GM12874 (cell line): ENCODE measurements around the gene COX20.

Source experiments
- TF ChIP-seq, protein P1 (sequence below): IDR thresholded peaks from 2 replicates; pipeline ENCODE4 v1.5.1; 2011; ENCODE audit warnings: low read depth, mild to moderate bottlenecking, control low read depth, low read length, moderate library complexity; ENCODE audit not compliant: insufficient read depth

The COX20 gene

DNA sequence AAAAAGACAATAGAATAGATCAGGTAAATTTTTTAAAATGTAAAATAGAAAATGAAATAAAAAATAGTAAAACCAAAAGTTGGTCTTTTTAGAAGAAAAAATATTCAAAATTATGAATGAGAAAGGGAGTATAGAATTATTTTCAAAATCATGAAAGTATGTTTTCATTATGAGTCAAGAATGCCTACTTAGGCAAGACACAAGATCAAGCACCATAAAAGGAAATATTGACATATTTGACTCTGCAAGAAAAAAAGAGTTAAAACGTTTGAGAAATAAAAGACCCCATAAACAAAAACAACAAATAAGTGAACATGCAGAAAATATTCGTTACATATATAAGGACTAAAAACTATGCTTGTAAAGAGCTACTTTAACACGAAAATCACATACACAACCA lies 4.8 kb upstream of the COX20 start:
- TF ChIP-seq, protein P1, sequence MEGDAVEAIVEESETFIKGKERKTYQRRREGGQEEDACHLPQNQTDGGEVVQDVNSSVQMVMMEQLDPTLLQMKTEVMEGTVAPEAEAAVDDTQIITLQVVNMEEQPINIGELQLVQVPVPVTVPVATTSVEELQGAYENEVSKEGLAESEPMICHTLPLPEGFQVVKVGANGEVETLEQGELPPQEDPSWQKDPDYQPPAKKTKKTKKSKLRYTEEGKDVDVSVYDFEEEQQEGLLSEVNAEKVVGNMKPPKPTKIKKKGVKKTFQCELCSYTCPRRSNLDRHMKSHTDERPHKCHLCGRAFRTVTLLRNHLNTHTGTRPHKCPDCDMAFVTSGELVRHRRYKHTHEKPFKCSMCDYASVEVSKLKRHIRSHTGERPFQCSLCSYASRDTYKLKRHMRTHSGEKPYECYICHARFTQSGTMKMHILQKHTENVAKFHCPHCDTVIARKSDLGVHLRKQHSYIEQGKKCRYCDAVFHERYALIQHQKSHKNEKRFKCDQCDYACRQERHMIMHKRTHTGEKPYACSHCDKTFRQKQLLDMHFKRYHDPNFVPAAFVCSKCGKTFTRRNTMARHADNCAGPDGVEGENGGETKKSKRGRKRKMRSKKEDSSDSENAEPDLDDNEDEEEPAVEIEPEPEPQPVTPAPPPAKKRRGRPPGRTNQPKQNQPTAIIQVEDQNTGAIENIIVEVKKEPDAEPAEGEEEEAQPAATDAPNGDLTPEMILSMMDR = no peak

DNA sequence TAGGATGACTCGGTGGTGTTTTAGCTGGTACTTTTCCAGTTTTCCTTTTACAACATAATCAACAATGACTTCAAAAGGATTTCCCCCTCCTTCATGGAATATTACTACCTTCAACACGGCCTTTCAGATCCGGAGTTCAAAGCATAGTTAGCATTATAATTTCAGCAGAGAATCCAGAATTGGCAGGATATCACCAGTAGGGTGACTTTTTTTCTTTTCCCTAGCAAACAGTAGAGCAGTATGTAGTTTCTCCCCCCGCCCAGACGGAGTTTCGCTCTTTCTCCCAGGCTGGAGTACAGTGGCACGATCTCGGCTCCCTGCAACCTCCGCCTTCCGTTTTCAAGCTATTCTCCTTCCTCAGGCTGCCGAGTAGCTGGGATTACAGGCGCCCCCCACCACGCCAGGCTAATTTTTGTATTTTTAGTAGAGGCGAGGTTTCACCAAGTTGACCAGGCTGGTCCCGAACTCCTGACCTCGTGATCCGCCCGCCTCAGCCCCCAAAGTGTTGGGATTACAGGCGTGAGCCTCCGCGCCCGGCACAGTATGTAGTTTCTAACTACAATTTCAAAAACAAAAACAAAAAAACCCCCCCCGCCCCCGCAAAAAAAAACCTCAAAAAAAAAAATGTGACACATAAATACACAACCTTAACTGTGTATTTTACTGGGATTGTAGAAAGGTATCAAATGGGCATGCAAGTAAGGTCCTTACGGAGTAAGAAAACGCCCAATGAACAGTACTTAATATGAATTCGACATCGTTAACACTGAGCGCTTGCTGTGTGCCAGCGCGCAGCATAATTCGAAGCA lies 1.5 kb upstream of the COX20 start:
- TF ChIP-seq, protein P1 = no peak

DNA sequence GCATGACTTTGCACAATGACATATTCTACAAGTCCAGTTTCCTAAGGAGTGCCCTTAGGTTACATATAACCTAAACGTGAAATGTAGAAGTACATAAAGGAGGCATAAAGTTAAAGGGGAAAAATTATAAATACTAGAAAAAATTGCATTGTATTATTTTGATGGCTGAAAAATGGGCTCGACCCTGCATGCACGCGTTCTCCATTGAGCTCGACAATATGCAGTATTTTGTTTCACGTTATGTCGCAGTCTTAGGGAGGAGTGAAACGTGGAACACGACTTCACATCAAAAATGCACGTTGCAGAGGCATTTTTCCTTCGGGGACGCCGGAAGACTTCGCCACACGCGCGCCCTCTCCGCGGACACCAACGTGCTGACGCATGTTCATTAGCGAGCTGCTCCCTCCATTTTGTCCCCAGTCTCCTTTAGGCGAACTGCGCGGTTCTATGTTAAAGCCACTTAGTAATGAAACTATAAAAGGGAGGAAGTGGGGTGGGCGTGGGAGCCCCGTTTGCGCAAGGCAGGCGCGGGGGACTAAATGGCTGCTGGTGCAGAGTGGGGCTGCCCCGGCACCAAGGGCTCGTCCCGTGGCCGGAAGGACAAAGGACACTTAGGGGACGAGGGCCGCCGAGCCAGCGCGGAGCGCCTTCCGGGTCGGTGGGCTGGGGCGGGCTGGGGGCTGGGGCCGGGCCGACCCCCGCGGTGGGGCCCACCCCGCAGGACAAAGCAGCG lies 749 bp upstream of the COX20 start:
- TF ChIP-seq, protein P1 = no peak

DNA sequence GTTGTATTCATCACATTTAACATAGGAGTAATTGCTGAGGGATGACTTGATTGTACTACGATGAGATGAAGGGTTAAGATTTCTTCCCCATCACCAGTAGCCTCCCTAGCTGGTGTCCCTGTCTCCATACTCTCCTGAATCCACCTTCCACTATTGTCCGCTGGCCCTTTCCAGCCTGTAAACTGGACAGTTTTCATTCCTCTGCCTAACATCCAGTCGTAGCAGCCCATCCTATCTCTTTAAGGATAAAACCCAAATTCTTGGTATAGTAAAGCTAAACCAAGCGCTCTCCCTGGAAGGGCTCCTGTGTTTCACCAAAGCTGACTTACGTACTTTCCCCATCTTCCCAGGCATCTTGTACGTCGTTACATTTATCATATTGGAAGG lies 670 bp downstream of the COX20 start:
- TF ChIP-seq, protein P1 = no peak

DNA sequence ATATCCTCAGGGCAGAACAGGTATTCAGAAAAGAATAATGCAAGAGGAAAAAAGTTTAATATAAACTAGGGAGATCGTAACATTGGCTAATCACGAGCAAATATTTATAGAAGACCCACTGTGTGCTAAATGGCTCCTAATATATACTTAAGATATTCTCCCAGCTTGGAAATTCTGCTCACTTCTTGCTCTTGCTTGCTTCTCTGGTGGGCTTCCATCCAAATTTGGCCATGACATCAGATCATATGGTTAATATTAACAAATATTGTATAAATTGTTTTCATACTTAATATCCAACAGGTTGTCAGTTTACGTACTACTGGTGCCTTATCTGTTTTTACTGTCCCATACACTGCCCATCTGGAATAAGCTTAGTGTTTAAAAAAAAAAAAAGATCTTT lies 1.1 kb downstream of the COX20 start:
- TF ChIP-seq, protein P1 = no peak

DNA sequence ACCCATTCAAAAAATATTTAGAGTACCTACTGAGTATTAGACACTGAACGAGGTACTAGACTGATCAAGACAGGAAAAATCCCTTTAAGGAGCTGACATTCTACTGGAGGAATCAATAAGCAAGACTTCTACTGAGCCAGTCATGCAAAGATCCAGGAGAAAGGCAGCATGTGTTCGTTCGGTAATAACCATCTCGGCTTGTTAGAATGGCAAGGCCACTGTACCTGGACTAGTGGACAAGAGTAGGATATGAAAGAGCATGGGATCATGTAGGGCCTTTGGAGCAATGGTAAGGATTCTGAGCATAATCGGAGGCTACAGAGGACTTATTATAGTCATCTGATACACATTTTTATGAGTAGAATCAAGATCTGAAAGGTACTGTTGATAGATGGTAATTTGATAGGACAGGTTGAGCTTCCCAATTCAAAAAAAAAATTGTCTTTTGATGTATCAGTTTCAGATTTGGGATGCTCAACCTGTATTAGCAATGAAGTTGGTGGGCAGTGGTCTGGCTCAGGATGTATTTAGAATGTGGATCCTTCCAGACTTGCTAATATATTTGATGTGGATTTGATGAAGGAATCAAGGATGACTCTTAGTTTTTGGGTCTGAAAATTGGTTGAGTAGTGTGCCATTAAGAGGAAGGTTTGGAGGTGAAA lies 2.3 kb downstream of the COX20 start:
- TF ChIP-seq, protein P1 = no peak

DNA sequence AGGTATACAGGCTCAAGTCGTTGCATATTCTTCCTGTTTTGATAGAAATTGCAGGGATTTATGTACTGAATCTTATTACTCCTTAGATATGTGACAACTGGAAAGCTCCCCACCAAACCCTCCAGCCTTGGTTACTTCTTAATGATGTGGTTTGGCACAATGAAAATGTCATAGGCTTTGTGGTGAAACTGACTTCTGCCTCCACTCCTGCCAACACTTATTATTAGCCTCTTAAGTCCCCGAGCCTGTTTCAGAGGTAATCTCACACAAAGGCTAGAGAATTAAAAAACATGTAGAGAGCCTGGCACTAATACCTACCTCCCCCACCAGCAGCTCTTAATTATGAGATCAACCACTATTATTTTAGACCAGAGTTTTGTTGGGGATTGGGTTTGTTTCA lies 4.2 kb downstream of the COX20 start:
- TF ChIP-seq, protein P1 = no peak
